ENCODE data around the gene GLUD2. TPM values are rescaled to one million over a fixed set of nuclear protein-coding genes. Genes with fewer than 3 reads are reported as not detected.

GLUD2 gene
- polyA plus RNA-seq, 1 donor (not counting 4 experiments of a cell fraction or from before 2014, with no cell fraction given), result 1.5 TPM

- Histone ChIP-seq H2AFZ (ENCODE audit: control insufficient read depth, low read length) (no peak overlapping the region), H3K36me3 (ENCODE audit: control insufficient read depth in 2 of 2, extremely low read depth in 1 of 2, insufficient read depth in 2 of 2, low read length in 2 of 2) (no peaks in the 10 kb centered on the region), H3K4me2 (ENCODE audit: control insufficient read depth, extremely low read depth, insufficient read depth, low read depth, low read length) (no peak overlapping the region), H3K9me1 (ENCODE audit: control insufficient read depth, extremely low read depth, insufficient read depth, low read length) (no peaks in the 10 kb centered on the region), H3K27me3 (ENCODE audit: control insufficient read depth, extremely low read depth, insufficient read depth, low read length) (no peaks in the 10 kb centered on the region), H3K27ac (ENCODE audit: control insufficient read depth, insufficient read depth, low read length) (no peak overlapping the region), H3K4me3 (ENCODE audit: control insufficient read depth in 2 of 3, extremely low read depth in 1 of 3, insufficient read depth in 2 of 3, low read depth in 1 of 3, low read length in 3 of 3) (no peak overlapping the region), H3K9me3 (ENCODE audit: control insufficient read depth, low read depth, low read length) (no peaks in the 10 kb centered on the region), H4K20me1 (ENCODE audit: control insufficient read depth, extremely low read depth, insufficient read depth, low read length) (no peaks in the 10 kb centered on the region), H3K9ac (ENCODE audit: control insufficient read depth, extremely low read depth, insufficient read depth, low read length) (no peak overlapping the region), H3K4me1 (ENCODE audit: control insufficient read depth, extremely low read depth, insufficient read depth, low read length) (no peaks in the 10 kb centered on the region), H3K79me2 (ENCODE audit: control insufficient read depth, insufficient read depth, low read length) (no peaks in the 10 kb centered on the region)
- DNase-seq (ENCODE audit: low read depth, low spot score) (no peak), FAIRE-seq (no peak)
- no peak for TF ChIP-seq EZH2 (IDR thresholded peaks at IDR 0.05; ENCODE audit: low read length)
- TF ChIP-seq, protein P1, sequence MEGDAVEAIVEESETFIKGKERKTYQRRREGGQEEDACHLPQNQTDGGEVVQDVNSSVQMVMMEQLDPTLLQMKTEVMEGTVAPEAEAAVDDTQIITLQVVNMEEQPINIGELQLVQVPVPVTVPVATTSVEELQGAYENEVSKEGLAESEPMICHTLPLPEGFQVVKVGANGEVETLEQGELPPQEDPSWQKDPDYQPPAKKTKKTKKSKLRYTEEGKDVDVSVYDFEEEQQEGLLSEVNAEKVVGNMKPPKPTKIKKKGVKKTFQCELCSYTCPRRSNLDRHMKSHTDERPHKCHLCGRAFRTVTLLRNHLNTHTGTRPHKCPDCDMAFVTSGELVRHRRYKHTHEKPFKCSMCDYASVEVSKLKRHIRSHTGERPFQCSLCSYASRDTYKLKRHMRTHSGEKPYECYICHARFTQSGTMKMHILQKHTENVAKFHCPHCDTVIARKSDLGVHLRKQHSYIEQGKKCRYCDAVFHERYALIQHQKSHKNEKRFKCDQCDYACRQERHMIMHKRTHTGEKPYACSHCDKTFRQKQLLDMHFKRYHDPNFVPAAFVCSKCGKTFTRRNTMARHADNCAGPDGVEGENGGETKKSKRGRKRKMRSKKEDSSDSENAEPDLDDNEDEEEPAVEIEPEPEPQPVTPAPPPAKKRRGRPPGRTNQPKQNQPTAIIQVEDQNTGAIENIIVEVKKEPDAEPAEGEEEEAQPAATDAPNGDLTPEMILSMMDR (optimal IDR thresholded peaks at IDR 0.05 in 1 of 3, IDR thresholded peaks at IDR 0.05 in 1 of 3, conservative IDR thresholded peaks at IDR 0.05 in 1 of 3; ENCODE audit: extremely low read depth in 1 of 3, insufficient read depth in 2 of 3, low read length in 3 of 3), result no peak
- dilution Hi-C loops (cut with MboI; ENCODE audit: extremely low pct_ligation_motif_present, low sequenced_read_pairs), result no loop called here
Measured at GRCh38 chrX:121008920-121009319, 38.5 kb upstream of the GLUD2 start.

GRCh38 chrX:121009764-121010163 lies 37.6 kb upstream of the GLUD2 start:
- Histone ChIP-seq H2AFZ (ENCODE audit: control insufficient read depth, low read length) (no peak overlapping the region), H3K9me1 (ENCODE audit: control insufficient read depth, extremely low read depth, insufficient read depth, low read length) (no peaks in the 10 kb centered on the region), H3K4me3 (ENCODE audit: control insufficient read depth in 2 of 3, extremely low read depth in 1 of 3, insufficient read depth in 2 of 3, low read depth in 1 of 3, low read length in 3 of 3) (no peak overlapping the region), H4K20me1 (ENCODE audit: control insufficient read depth, extremely low read depth, insufficient read depth, low read length) (no peaks in the 10 kb centered on the region), H3K79me2 (ENCODE audit: control insufficient read depth, insufficient read depth, low read length) (no peaks in the 10 kb centered on the region), H3K9ac (ENCODE audit: control insufficient read depth, extremely low read depth, insufficient read depth, low read length) (no peak overlapping the region), H3K36me3 (ENCODE audit: control insufficient read depth in 2 of 2, extremely low read depth in 1 of 2, insufficient read depth in 2 of 2, low read length in 2 of 2) (no peaks in the 10 kb centered on the region), H3K4me2 (ENCODE audit: control insufficient read depth, extremely low read depth, insufficient read depth, low read depth, low read length) (no peak overlapping the region), H3K9me3 (ENCODE audit: control insufficient read depth, low read depth, low read length) (no peaks in the 10 kb centered on the region), H3K4me1 (ENCODE audit: control insufficient read depth, extremely low read depth, insufficient read depth, low read length) (no peaks in the 10 kb centered on the region), H3K27ac (ENCODE audit: control insufficient read depth, insufficient read depth, low read length) (no peak overlapping the region), H3K27me3 (ENCODE audit: control insufficient read depth, extremely low read depth, insufficient read depth, low read length) (no peaks in the 10 kb centered on the region)
- TF ChIP-seq, protein P1 (optimal IDR thresholded peaks at IDR 0.05 in 1 of 3, IDR thresholded peaks at IDR 0.05 in 1 of 3, conservative IDR thresholded peaks at IDR 0.05 in 1 of 3; ENCODE audit: extremely low read depth in 1 of 3, insufficient read depth in 2 of 3, low read length in 3 of 3), result no peak
- no peak for TF ChIP-seq EZH2 (IDR thresholded peaks at IDR 0.05; ENCODE audit: low read length)
- dilution Hi-C loops (cut with MboI; ENCODE audit: extremely low pct_ligation_motif_present, low sequenced_read_pairs), result no loop called here
- DNase-seq (ENCODE audit: low read depth, low spot score) (no peak), FAIRE-seq (no peak)
